NB4 (cell line): ENCODE measurements around the gene NDUFB2.

Experiments used
- DNase-seq: peaks from one replicate; pipeline ENCODE4 v3.0.0; 2010; ENCODE audit warnings: low read depth
- H3K4me3 ChIP-seq: one replicate; pipeline ENCODE4 v1.5.1; 2011; ENCODE audit warnings: mild to moderate bottlenecking, low read depth, low read length, moderate library complexity
- CTCF ChIP-seq: IDR thresholded peaks from one replicate; pipeline ENCODE4 v1.5.1; 2012; ENCODE audit warnings: low read depth, low read length
- MYC ChIP-seq: IDR thresholded peaks from 2 replicates; pipeline ENCODE4 v1.6.1; 2011; ENCODE audit warnings: low read depth, low read length
- POLR2A ChIP-seq: IDR thresholded peaks from 2 replicates; pipeline ENCODE4 v1.6.1; 2011; ENCODE audit warnings: mild to moderate bottlenecking; ENCODE audit not compliant: insufficient read length; ENCODE audit errors: extremely low read depth
- TF ChIP-seq, protein P1 (sequence below): IDR thresholded peaks from 2 replicates; pipeline ENCODE4 v1.6.1; 2011; ENCODE audit warnings: low read depth, low read length

The NDUFB2 gene

DNA sequence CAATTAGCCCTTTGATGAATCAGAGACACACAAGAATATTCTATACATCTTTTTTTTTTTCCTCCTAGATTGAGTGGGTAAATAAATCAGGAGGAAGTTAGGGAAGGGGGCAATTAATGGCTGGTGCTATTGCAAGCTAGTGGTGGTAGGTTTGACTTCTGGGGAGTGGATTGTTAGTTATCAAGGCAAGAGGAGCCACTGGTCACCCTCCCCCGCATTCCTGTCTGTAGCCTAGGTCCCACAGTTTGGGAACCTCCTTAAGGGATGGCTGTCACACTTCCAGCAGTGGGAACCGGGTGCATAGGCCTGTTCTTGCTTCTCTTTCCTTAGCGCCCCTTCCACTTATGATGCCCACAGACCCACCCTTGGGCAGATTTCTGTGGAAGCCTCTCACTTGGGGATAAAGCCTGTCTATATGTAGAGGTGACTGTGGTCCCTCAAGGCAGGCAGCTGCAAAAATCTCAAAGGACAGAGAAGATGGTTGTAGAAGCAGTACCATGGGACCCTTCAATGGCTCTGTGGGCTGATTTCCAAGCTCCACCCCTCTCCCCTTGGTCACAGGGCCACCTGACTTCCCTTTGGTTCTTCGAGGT, 26.1 kb upstream of the NDUFB2 start:
- no peak for TF ChIP-seq POLR2A
- TF ChIP-seq CTCF = no peak
- TF ChIP-seq, protein P1, sequence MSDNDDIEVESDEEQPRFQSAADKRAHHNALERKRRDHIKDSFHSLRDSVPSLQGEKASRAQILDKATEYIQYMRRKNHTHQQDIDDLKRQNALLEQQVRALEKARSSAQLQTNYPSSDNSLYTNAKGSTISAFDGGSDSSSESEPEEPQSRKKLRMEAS = no peak
- TF ChIP-seq MYC = no peak
- H3K4me3 ChIP-seq = no peak overlapping the region
- DNase-seq = no peak

GRCh38 chr7:140671966-140672365, 24.5 kb upstream of the NDUFB2 start:
- TF ChIP-seq POLR2A = no peak
- TF ChIP-seq MYC = no peak
- TF ChIP-seq, protein P1 = no peak
- no peak for TF ChIP-seq CTCF
- no peak overlapping the region for H3K4me3 ChIP-seq
- no peak for DNase-seq

DNA sequence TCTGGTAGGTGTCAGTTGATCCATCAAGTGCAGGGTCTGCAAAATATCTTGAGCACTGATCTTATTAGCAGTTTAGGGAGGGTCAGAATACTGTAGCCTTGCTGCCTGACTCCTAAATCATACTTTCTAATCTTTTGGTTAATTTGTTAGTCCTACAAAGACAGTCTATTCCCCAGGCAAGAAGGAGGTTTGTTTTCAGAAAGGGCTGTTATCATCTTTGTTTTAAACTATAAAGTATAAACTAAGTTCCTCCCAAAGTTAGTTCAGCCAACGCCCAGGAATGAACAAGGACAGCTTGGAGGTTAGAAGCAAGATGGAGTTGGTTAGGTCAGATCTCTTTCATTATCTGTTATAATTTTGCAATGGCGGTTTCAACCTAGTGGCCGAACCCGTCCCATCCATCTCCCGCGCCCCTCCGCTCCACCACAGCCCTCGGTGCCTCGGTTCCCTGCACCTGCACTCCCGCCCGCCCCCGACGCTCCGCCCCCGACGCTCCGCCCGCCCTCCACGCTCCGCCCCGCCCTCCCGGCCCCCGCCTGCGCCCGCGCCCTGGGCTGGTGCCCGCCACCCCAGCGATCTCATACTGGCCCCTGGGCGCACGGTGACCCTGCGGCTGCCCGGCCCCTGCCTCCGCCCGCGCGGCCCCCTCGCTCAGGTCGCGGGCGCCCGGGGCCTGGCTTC, 24.0 kb upstream of the NDUFB2 start, which contains the start of gene ADCK2:
Gene ADCK2, plus strand, starts transcription at position 564 of the 681 bp plus-strand sequence. CDS start 386 bp downstream, outside the sequence.
- TF ChIP-seq CTCF (no peak), POLR2A (peak; percentile 29)
- DNase-seq = peak; percentile 72
- H3K4me3 ChIP-seq = peak within 1 kb of the TSS; percentile 45

- TF ChIP-seq, protein P1 = no peak
- TF ChIP-seq POLR2A (no peak), MYC (no peak), CTCF (no peak)
- peak overlapping the region; percentile 37 for H3K4me3 ChIP-seq
- DNase-seq = peak; percentile 48
Measured at GRCh38 chr7:140673063-140673773, 23.3 kb upstream of the NDUFB2 start.

- no peak overlapping the region for H3K4me3 ChIP-seq
- TF ChIP-seq, protein P1 = no peak
- TF ChIP-seq MYC = no peak
- TF ChIP-seq POLR2A = no peak
- no peak for TF ChIP-seq CTCF
Measured at GRCh38 chr7:140673774-140674155, 22.7 kb upstream of the NDUFB2 start.

More at GRCh38 chr7:140673774-140674155, 22.7 kb upstream of the NDUFB2 start:
- DNase-seq = no peak
